HEK293 (cell line): ENCODE results near the gene ATF5.

ENCODE experiments used
- CTCF ChIP-seq: fragments of 450-650 bp; formaldehyde crosslinking; IDR thresholded peaks from 2 replicates; pipeline ENCODE4 v1.5.1; 2016; ENCODE audit warnings: missing biosample characterization, missing genetic modification characterization
- ZNF274 ChIP-seq, 2 experiments: fragments of 200-500 bp in 1 of 2; fragments of 450-650 bp in 1 of 2; sonication (Bioruptor generic) in 1 of 2; formaldehyde crosslinking in 1 of 2; IDR thresholded peaks; 2 replicates each; pipeline versions ENCODE4 v1.5.1 to v1.6.1; 2014 to 2016; ENCODE audit warnings: borderline replicate concordance in 1 of 2, inconsistent platforms in 1 of 2, low read length in 1 of 2, missing biosample characterization in 1 of 2, missing genetic modification characterization in 1 of 2
- ZNF677 ChIP-seq: fragments of 450-650 bp; IDR thresholded peaks from 2 replicates; pipeline ENCODE4 v1.5.0; 2018; ENCODE audit warnings: missing biosample characterization, mild to moderate bottlenecking, missing genetic modification characterization, moderate library complexity
- TF ChIP-seq, protein P1 (sequence below): fragments of 450-650 bp; formaldehyde crosslinking; IDR thresholded peaks from 2 replicates; pipeline ENCODE4 v1.5.1; 2016; ENCODE audit warnings: missing biosample characterization, missing genetic modification characterization

DNA sequence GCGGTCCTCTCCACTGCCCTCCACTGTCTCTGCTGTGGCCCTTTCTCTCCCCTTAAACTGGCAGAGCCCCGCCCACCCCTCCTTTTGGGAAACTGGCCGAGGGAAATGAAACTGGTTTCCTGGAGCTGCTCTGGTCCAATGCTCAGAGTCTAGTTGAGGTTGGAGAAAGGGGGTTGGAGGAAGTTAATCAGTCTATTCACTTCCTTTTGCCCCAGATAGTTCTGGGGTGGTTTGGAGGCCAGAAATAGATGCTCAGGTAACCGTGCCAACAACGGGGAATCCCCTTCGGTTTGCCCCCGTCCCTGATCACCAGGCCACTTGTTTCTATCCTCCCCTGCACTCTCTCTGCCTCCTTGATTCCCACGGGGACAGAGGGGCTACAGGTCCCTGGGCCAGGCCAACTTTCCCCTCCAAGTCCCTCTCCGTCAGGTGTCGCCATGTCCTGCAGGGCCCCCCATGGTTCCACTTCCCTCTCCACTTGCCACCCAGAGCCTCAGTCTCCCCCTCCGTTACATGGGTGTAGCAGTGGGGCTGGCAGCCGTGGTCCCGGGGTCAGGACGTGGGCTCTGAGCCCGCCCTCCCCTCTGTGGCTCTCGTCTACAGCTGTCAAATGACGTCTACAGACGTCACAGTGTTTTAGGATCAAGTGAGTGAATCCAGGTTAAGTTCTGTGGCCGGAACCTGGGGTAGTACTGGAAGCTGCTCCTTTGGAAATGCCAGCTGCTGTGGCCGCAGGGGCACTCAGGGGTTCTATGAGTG is 32.0 kb upstream of the ATF5 start, which contains the start of gene IL4I1:
- TF ChIP-seq CTCF (tag by site-specific recombination) = no peak
- no peak for TF ChIP-seq ZNF677
- TF ChIP-seq, protein P1, sequence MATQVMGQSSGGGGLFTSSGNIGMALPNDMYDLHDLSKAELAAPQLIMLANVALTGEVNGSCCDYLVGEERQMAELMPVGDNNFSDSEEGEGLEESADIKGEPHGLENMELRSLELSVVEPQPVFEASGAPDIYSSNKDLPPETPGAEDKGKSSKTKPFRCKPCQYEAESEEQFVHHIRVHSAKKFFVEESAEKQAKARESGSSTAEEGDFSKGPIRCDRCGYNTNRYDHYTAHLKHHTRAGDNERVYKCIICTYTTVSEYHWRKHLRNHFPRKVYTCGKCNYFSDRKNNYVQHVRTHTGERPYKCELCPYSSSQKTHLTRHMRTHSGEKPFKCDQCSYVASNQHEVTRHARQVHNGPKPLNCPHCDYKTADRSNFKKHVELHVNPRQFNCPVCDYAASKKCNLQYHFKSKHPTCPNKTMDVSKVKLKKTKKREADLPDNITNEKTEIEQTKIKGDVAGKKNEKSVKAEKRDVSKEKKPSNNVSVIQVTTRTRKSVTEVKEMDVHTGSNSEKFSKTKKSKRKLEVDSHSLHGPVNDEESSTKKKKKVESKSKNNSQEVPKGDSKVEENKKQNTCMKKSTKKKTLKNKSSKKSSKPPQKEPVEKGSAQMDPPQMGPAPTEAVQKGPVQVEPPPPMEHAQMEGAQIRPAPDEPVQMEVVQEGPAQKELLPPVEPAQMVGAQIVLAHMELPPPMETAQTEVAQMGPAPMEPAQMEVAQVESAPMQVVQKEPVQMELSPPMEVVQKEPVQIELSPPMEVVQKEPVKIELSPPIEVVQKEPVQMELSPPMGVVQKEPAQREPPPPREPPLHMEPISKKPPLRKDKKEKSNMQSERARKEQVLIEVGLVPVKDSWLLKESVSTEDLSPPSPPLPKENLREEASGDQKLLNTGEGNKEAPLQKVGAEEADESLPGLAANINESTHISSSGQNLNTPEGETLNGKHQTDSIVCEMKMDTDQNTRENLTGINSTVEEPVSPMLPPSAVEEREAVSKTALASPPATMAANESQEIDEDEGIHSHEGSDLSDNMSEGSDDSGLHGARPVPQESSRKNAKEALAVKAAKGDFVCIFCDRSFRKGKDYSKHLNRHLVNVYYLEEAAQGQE (tag by site-specific recombination) = no peak
- no peak for TF ChIP-seq ZNF274 (IDR thresholded peaks at IDR 0.05; ENCODE audit: low read length)
- no peak for TF ChIP-seq ZNF274 (tag by site-specific recombination; IDR thresholded peaks at IDR 0.05; ENCODE audit: borderline replicate concordance)
